ELF-1 (cell line): ENCODE results near the gene QRICH1.

Experiments used
- DNase-seq: peaks from one replicate; pipeline ENCODE4 v3.0.0-alpha.2; 2016; ENCODE audit warnings: low read depth, low spot score

Gene QRICH1

DNA sequence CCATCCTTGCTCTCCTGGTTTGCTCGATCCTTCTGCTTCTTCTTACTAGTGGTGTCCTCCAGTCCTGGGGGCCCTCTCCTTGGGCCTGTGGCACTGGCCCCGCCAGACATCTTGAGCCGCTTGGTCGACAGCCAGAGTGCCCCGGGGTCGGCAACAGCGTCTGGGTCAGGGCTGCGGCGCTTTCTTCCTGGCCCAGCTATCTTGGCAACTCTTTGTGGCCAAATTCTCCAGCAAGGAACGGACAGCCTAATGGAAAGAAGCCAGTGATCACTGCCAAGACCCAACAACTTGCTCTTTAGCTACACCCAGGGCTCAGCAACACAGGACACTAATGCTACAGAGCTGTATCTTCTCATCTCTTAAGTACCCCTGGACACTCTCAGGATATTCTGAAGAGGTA, 25.2 kb upstream of the QRICH1 start:
- no peak for DNase-seq

DNA sequence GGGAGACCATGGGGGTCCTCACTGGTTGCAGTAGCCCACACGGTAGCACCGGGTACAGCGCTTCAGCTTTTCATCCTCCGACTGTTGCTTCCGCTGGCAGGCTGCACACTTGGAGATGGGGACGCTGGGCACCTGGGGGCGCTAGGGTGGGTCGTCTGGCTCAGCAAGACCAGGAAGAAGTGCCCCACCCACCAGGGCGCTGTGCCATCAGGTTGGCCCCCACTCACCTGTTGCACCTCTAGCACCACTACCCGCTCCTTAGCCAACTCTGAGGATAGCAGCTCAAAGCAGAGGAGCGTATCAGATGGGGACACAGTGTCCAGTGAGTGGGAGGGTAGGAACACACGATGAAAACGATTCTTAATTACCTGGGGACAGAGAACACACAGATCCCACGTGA, 18.4 kb upstream of the QRICH1 start:
- no peak for DNase-seq

DNA sequence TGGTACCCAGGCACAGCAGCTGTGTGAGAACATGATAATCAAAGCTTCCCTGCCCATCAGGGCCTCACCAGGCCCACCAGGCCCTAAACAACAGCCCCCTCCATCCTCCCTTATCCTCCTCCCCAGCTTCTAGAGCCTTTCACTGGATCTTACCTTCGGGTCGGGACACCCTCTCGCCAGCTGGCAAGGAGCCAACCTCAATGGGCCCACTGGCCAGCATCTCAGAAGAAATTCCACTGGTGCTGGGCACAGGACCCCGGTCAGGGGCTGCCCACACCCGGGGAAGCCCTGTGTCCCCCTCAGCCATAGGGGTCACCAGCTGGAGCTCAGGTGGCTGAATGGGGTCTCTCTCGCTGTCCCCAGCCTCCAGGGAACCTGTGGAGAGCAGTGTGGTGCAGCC, 17.5 kb upstream of the QRICH1 start:
- no peak for DNase-seq

DNA sequence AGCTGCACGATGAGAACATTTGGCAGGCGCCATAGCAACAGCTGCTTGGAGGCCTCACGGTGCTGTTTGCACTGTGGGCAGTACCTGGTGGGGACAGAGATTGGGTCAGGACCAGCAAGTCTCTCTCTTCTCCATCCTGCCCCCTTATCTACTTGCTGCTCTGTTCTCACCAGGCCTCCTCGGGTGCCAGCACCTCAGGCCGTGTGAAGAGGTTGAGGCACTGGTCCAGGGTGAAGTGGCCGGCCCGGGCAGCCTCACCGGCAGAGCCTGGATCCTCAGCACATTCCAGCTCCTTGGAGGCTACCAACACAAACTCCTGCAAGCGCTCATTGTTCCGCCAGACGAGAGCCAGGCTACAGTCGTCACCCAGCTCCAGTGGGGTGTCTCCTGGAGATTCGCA, 16.9 kb upstream of the QRICH1 start:
- no peak for DNase-seq

DNA sequence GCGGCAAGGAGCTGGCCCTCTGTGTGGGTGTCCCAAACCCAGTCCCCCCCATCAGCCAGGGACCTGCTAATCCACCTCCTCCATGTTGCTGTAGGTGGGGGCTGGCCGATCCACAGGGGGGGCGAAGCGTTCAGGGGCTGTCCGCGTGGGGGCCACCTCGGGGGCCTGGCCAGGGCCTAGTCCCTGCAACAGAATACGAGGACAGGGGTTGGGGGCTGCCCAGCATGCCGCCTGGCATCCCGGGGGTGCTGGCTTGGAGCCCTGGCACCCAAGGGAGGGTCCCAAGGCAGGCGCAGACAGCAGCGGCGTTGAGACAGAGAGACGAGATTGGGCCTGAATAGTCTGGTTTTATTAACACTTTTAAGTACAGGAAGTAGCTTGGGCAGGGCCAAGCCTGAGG, 14.5 kb upstream of the QRICH1 start:
- DNase-seq, result no peak

DNA sequence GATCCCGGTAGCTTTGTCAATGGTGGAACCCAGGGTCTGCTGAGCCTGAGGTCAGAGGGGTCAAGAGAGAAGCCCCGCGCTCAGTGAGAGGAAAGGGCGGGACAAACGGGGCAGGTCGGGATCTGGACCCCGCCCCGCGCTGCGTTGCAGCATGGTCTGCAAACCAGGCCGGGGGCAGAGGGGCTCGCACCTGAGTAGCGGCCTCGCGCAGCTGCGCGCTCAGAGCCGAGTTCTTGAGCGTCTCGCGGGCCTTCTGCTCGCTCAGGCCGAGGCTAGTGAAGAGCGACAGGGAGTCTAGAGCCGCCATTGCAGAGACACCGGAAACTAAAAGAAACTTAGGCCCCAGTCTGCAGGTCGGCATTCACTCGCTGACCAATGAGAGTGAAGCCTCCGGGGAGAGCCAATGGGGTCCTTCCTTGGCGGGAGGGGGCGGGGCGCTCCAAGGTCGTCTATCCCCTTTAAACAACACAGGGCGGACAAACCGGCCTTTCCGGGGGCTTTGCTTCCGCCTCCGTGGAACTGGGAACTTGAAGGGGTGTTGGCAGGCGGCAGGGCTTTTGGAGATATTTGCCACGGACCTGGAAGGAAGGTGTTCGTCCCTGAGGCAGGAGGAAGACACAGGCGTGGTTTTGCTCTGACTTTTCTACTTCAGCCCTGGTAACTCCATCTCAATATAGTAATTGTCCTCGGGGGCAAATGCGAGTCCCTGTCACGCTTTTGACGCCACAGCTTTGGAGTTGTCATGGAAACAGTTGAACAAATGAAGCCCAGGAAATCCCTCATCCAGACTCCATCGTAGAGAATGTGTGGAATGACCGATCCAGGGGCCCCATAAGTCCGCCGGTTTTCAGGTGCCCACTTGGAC, 10.8 kb upstream of the QRICH1 start, which contains the start of gene QARS1:
Gene QARS1, minus strand, starts transcription at position 331 of the 865 bp plus-strand sequence. Its CDS starts 24 bp downstream, at position 307.
- DNase-seq, result peak; percentile 98

DNA sequence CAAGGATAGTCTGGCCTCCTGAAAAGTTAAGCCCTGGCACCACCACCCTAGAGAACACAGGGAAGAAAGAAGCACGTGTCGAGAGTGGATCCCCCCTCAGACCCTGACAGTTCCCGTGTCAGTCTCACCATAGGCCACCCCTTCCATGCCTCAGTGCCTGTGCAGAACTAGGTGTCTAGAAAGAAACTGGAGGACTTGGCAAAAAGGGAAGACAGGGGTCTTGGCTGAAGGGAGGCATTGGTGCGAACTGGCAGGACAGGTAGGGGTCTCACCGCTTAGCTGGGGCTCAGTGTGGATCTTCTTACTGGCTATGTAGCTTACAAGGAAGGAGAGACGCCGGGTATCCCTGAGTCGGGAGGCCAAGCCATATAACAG, 10.2 kb upstream of the QRICH1 start:
- DNase-seq, result no peak

DNA sequence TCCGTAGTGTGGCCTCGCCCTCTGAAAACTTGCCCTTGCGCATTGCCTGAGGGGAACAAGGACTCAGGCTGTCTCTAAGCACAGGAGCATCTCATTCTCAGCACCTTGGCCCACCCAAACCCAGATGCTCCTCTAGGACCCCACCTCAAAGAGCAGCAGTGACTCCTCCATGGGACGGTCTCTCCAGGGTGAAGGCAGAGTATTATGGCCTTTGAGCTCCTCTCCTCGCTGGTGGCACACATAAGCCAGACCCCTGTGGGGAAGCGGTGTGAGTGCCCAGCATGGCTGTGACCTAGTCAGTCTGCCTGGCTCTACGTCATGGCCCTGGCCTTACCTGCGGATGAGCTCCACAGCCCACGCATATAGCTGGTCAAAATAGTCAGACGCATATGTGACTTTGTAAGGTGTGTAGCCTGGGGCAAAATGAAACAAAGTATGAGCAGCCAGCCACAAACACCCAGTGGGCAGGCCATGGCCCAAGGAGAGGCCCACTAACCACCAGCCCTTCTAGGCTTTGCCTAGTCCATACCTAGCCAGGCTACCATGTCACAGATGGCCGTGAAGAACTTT, 6.3 kb upstream of the QRICH1 start:
- no peak for DNase-seq

DNA sequence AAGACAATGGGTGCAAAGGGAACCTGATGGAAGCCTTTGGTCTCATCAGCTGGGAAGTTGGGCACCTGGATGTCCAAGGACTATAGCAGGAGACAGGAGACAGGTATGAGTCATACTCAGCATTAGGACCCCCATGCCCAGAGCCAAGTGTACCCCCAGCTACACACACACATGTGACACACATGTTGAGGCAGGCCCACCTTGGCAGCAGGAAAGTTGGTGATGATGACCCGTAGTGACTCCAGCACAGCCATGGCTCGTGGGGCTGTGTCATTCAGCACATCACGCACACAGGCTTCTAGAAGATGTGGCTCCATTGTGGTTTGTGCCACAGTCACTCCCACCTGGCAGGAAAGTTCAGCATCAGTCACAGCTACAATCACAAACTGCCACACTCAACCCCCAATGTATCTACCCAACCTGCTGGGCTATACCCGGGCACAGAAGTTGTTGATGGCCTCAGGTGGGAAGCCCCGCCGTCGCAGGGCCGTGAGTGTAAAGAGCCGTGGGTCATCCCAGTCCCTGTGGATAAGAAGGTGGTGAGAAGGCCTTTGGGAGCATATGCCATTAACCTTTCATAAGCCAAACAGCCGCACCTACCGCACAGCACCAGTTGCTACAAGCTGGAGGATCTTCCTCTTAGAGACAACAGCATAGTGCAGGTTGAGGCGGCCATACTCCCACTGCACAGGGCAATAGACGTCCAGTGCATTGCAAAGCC, 5.2 kb upstream of the QRICH1 start:
- no peak for DNase-seq

DNA sequence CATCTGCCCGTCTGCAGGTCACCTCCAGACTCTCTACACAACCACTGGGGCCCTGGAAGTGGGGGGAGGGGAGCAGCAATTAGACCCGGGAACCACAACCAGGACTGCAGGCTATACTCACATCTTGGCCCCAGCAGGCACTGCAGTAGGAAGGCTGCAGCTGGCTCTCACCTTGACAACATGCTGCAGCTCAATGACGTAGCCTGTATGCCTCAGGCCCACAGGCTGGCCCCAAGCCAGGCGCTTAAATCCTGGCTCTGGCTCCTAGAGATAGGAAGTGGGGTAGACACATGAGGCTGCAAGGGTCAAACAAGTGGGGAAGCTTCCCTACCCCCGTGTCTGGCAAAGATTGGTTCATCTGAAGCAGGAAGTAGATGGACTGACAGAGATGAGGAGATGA, 4.6 kb upstream of the QRICH1 start:
- no peak for DNase-seq

DNA sequence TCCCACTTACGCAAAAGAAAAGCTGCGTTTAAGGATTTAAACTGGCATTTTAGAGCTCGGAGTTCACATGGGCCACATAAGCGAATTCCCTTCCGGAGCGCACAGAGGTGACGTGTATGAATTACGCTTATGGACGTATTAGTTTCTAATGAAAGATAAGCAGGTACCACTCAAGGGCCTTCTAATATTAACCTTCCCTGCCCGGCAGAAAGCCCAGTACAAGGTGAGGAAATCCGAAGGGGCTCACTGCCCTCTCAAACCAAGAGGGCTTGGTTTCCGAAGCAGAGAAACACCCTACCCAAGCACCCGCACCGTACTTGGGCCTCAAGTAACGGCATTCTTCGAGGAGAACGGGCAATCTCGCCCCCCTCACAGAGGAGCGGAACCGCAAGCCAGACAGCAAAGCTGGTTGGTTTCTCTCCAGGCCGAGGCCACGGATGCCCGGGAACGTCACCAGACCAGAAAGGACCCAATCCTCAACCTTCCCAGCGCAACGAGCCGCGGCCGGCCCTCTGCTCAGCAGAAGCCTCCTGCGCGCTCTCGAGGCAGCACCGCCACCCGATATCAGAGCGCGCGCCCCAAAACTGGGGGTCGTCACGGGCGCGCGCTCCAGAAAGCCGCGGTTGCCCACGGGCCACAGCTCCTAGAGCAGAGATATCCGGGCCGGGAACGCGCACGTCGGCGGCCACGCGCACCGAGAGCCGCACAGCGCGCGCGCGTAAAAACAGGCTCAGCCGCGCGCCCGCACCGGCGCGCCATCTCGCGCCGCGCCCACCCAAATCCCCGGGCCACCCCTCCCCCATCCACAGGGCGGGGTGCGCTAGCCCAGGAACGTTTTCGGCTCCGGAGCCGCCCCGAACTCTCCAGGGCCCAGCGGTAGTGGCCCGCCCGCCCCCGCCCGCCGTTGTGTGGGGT, 676 bp downstream of the QRICH1 start:
- DNase-seq, result peak; percentile 93

DNA sequence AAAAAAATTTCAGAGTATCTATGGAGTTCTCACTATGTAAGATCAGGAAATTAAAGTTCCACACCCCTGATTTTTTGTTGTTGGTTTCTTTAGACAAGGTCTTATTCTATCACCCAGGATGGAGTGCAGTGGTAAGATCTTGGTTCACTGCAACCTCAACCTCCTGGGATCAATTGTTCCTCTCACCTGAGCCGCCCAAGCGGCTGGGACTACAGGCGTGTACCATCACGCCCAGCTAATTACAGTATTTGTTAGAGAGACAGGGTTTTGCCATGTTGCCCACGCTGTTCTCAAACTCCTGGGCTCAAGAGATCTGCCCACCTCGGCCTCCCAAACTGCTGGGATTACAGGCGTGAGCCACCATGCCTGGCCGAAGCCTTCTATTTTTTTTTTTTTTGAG, 12.4 kb downstream of the QRICH1 start:
- no peak for DNase-seq

DNA sequence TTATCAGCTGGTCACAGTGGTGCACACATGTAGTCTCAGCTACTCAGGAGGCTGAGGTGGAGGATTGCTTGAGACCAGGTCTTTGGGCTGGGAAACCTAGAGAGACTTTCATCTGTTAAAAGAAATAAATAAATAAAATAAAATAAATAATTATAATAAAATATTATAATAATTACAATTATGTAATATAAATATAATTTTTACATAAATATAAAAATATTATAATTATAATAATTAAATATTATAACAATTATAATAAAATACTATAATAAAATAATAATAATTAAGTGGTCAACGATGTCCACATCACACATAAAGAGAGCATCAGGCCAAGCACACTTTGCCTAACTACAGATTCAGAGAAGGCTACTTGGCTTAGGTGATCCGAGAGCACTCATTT, 14.6 kb downstream of the QRICH1 start:
- no peak for DNase-seq

DNA sequence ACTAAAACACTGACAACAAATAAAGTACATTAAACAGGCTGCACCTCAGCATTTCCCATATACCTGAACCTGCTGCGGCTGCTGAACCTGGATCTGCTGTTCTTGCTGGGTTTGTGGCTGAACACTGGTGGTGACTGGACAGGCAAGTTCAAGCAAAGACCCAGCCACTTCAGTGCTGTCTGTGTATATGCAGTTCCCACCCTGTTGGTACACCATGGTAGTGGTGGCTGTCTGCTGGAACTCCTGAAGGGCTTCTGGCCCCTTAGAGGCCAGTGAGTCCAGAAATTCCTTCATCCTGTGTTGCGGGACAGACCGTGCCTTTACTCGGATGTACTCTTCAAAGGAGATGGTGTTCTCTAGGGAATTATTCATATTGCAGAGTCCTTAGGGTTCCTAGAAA, 17.2 kb downstream of the QRICH1 start:
- DNase-seq, result no peak

DNA sequence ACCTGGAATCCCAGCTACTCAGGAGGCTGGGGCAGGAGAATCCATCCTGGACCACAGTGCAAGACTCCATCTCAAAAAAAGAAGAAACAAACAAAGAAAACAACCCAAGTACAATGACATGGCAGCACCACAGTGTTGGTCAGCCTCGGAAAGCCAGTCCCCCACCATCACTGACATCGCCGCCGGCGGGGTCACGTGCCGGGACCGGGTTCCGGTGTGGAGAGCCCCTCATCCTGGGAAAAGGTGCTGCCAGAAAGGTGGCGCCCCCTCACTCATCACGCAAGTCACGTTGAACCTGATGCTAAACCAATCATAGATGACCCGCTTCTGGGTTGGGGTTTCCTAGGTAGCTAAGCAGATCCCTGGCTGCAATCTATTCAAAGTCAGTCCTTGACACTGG, 17.8 kb downstream of the QRICH1 start:
- no peak for DNase-seq

DNA sequence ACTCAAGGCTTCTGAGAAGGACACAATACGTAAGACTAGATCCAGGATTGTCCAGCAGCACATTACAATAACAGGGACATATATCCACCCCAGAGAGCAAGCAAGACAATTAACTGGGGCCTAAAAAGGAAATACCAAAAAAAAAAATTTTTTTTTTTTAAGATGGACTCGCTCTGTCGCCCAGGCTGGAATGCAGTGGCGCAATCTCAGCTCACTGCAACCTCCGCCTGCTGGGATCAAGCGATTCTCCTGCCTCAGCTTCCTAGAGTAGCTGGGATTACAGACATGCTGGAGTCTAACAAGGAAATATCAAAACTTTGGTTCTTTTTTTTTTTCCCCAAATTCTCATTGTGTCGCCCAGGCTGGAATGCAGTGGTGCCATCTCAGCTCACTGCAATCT, 35.9 kb downstream of the QRICH1 start:
- DNase-seq, result no peak

DNA sequence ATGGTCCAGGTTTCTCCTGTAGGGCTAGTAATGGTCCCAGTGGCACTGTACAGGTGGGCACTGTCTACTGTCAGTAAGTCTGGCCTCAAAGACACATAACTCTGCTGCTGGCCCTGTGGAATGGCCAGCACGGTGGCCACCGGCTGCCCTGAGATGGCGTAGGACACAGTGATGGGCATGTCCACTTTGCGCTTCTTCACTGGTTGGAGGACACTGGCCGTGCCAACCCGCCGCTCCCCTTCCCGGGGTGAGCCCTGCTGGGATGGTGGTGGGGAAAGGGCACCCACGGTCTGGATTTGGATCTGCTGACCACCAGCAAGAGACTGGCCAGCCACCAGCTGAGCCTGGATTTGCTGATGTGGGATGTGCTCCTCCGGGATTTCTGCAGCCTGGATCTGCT, 36.6 kb downstream of the QRICH1 start:
- DNase-seq, result no peak

DNA sequence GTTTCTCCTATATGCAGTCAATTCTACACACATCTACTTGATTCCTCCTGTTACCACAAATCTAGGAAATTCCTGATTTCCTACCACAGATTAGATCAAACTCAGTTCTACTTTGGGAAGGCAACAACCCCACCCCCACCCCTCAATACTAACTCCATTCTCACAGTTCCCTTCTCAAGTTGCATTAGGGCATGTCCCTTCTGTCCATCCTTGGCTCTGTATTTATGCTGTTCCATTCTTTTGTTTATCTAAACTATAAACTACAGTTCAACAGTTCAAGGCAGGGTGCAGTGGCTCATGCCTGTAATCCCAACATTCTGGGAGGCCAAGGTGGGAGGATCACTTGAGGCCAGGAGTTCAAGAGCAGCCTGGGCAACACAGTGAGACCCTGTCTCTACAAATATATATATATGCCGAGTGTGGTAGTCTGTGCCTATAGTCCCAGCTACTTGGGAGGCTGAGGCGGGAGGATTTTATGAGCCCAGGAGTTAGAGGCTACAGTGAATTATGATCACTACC, 39.5 kb downstream of the QRICH1 start:
- DNase-seq, result no peak

DNA sequence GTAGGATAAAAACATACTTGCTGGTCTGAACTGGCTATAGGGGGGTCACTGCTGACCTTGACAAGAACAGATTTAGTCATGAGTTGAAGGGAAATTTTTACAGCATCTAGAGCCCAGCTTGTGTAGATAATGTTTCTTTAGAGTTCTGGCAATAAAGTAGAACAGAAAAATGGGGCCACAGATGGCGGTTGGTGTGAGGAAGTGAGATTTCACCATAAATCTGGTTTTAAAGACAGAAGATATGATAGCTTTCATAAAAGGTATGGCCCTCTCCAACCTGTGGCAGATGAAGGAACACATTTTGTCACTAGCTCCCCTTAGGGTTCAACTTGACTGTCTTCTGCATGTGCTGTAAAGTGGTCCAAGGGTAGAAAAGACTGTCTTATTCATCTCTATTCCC, 40.3 kb downstream of the QRICH1 start:
- no peak for DNase-seq

DNA sequence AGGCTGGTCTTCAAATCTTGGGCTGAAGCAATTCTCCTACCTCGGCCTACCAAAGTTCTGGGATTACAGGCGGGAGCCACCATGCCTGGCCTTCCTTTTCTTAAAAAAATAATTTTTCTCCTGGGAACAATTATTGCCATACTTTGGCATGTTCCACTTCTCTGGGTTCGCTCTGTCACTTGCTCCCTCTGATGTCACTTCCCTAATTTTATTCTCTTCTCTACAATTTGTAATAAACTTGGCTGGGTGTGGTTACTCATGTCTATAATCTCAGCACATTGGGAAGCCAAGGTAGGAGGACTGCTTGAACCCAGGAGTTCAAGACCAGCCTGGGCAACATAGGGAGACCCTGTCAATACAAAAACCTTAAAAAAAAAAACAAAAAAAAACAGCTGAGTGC, 58.6 kb downstream of the QRICH1 start:
- no peak for DNase-seq

DNA sequence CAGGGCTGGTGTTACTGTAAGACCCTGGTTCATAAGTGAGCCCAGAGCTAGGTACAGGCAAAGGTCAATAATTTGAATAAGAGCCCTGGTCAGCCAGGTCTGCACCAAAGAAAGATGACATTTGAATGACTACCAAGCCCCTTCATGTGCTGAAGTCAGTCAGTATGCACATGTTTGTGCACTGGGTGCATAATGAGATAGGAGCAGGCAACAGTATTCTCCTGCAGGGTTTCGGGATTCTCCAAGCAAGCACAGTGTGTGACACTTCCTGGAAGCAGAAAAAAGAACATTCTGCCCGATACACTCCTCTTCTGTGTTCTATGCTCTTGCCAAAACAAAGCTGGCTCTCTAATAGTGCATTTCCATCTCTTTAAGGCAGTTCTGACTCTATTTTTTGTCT, 59.2 kb downstream of the QRICH1 start:
- DNase-seq, result no peak
